HG03139 (cell line): ENCODE data around the gene VTI1A.

ENCODE experiments used
- ATAC-seq: cut with Tn5 transposase; IDR thresholded peaks from one replicate; pipeline ENCODE4 v1.9.1; 2021; ENCODE audit not compliant: unreplicated experiment

Gene VTI1A

DNA sequence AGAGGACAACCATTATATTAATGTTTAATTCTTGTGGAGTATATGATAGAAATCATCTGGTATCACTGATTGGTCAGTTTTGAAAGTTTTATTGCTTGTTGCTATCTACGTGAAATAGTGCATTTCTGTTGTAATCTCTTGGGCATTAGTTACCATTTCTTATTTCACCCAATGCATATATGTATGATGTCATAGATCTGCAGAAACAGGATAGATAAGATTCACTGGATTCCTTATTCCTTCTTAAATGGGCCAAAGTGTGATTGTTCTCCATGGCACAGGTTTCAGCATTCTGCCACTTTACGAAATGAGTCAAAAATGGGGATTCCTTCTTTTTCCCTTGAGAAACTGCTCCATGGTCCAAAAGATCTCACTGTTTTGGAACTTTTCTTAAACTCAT, 56.6 kb downstream of the VTI1A start:
- no peak for ATAC-seq

DNA sequence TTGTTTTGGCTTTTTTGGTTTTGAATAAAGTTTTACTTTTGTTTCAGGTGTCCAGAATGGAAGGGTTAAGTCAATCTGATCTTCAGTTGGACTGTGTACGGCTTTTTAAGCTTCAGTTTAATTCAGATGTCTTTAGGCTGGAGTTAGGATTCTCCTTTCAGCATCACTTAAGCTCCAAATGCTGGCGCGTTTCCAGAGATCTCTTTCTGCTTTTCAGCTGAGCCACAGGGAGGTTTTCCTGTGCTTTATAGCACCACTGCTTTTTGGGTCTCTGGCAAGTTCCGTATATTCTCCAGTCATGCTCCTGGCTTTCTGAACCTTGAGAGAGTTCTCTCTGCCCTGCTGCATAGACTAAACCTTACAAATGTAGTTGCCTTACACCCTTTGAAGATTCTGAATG, 60.0 kb downstream of the VTI1A start:
- ATAC-seq = no peak

DNA sequence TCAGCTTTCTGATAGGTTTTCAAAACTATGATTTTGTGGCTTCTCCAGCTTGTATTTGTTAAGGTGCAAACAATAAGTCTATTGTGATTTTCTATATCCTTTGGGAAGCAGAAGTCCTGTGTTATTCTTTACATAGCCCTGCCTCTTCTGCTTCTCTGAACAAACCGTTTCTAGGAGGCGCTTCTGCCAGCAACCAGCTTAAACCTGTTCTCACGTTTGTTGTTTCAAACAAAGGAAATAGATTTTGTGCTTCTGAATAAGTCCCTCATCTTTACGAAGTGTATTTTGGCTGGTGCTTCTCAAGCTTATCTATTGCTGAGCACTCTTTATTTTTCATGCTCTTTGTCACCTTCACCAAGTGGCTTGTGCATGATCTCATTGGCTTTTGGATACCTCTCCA, 61.0 kb downstream of the VTI1A start:
- ATAC-seq = no peak

DNA sequence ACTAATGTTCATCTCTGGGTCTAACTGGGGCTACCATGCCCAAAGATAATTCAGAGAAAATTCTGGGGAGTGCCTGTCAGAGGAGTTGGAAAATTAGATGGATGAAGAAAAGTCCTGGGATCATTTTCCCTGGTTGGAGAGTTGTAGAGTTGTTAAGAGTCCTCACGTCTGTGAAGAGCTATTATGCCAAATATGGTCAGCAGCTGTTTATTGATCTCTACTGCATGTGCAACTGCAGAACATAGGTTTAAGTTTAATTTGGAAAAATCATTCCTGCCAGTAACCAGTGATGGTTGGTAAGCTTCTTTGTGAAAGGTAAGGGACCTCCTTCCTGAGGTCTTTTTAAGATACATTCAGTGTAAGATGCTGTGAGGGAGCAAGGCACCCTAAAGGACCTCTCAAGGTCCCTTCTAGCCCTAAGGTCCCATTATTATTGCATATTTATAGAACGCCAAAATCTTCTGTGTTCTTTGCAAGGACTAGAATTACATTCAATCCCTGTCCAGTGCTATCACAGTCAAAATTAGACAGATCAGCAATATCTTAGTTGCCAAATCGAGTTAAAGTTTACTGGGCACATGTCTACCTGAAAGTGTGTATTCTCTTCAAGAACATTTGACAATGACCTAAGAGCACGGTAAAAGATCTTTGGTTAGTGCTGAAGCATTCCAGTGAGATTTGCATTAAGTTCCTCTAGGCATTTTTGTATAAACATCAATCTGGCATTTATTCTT, 62.7 kb downstream of the VTI1A start:
- no peak for ATAC-seq

DNA sequence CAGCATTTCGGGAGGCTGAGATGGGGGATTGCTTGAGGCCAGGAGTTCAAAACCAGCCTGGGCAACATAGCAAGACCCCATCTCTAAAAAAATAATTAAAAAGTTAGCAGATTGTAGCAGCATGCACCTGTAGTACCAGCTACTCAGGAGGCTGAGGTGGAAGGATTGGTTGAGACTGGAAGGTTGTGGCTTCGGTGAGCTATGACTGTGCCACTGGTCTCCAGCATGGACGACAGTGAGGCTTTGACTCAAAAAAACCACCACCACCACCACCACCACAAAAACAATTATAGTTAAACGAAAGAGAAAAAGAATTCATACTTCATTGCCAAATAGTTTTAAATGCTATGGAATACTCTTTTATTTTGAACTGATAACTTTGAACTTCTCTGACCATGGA, 63.4 kb downstream of the VTI1A start:
- no peak for ATAC-seq

DNA sequence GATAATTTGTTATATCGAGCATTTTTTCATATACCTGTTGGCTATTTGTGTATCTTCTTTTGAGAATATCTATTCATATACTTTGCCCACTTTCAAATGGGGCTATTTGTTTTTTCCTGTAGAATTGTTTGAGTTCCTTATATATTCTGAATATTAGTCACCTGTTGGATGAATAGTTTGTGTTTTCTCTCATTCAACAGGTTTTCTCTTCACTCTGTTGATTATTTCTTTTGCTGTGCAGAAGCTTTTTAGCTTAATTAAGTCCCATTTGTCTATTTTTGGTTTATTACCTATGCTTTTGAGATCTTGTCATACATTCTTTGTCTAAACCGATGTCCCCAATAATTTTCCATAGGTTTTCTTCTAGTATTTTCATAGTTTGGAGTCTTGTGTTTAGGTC, 65.3 kb downstream of the VTI1A start:
- no peak for ATAC-seq

DNA sequence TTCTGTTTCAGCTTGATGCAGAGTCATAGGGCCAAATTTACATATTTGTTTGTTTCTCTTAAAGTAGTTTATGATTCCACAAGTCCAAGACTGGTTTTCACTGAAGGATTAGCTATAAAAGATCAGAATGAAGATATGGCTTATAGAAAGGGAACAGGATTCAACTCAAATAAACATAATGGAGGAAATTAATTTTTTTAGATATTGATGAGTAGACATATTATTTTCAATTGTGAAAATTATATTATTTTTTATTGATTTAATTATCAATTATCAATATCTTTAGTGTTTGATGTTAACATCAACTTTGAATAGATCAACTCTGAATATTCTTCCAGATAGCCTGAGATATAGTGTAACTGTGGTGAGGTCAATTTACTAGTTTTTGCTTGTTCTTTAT, 68.1 kb downstream of the VTI1A start:
- ATAC-seq = no peak

DNA sequence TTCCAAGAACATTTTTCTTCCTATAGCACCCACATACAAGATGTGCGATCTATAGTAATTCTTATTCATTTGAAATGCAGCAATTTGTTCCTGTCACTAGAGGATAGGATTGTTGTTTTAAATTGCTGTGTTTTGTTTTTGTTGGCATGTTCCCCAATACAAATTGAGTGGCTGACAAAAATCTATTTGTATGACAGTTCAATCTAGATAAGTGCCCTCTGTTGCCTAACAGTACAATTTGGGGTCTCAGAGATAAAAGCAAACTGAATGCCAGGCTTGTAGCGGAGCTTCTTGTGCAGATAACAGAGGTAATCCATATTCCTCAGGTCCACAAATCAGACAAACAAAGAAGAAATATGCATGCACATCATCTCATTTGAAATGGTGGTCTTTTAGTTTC, 68.8 kb downstream of the VTI1A start:
- ATAC-seq = no peak

DNA sequence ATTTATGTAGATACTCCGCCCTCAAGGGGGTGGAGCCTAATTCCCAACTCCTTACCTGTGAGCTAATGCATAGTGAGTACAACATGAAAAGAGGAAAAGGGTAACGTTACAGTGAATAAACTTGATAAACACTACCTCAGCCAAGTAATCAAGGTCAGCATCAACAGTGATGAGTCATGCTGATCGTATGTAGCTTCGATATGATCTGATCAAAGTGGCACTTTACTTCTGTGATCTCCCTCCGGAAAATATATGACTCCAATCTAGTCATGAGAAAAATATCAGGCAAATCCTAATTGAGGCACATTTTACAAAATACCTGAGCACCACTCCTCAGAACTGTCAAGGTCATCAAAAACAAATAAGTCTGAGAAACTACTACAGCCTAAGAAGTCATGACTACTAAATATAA, 70.4 kb downstream of the VTI1A start:
- no peak for ATAC-seq

DNA sequence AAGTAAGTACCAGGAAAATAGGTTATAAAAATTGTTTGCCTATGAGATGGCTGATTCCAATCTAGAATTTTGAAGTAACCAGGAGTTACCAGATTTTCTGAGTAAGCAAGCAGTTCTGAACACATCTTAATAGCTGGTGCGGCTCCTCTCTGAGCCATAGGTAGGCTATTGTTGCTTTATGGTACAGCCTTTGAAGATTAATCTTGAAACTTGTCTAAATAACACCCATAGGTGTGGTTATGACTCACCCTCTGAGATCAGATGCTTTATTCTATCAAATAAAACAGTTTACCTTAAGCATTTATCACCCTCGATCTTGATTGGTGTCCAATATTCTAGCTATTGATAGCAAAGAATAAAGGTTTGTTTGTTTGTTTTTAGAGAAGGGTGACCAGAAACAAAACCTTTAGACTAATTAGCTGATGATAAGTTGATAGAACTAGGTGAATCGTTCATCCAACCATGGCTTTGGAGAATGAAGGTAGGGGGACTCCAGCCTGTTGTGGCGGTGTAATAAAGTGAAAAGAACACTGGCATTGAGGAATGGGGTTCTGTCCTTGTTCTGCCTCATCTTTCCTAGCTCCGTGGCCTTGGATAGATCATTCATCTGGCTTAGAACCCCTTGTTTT, 72.2 kb downstream of the VTI1A start:
- ATAC-seq = peak; percentile 63

DNA sequence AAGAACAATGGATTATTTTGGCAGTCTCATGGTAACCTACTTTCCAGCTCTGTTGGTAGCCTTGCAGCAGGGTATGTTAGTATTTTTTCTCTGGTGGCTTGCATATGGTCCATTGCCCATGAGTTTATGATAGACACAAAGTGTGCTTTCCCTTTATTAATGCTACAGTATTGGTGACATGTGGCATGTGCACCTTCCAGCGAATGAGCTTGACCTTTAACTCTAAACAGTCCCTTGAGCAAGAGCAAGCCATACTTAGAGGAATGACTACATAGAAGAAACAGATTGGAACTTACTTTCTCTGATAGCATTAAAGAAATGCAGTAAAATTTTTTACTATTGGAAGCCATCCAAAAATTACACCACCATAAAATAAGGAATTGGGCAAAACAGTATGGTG, 73.9 kb downstream of the VTI1A start:
- no peak for ATAC-seq

DNA sequence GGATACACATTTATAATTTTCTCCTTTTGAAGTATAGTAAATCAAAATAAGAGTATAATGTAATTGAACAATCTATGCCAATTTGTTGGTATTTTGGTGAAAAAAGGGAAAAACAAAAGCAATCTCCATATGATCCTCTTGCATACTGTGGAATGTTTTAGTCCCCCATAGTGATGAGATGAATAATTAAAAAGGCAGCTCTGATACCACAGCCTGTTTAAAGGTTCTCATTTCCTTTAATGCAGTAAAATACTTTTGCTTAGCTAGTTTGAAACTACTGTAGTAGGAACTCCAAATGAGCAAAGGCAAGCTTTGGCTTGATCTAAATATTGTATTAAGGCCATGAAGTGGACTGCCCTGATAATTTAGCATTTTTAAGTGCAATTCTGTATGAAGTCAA, 77.6 kb downstream of the VTI1A start:
- ATAC-seq = no peak

DNA sequence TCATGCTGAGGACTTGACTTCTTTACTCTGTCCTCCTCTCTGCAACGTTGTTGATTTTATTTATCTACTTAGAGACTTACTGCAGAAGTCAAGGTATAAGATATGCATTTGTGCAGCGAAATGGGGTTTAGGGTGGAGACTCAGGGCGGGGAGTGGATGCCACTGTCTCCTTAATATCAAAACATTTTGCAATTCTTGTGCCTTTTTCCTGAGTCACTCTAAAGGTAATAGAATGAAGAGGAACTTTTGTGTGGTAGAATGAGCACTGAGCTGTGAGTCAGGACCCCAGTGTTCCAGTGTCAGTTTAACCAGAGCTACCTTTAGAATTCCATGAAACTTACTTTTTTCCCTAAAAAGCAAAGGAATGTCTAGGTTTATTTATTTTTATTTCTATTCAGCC, 78.2 kb downstream of the VTI1A start:
- no peak for ATAC-seq

DNA sequence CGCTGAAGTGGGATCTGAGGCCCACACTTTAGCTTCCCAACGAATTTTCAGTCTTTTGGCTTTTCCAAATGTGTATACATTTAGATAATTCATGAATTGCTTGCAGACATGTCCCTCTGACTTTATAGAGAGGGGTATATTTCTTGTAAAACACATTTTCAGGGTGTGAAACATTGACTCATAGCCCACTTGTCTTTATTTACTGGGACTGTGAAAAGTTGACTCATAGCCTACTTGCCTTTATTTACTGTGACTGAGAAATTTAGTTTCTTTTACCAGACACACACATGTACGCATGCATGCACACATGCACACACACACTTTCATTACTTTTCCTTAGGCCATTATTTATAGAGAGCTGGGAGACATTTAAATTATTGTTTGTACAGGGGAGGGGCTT, 79.1 kb downstream of the VTI1A start:
- ATAC-seq = peak; percentile 76

DNA sequence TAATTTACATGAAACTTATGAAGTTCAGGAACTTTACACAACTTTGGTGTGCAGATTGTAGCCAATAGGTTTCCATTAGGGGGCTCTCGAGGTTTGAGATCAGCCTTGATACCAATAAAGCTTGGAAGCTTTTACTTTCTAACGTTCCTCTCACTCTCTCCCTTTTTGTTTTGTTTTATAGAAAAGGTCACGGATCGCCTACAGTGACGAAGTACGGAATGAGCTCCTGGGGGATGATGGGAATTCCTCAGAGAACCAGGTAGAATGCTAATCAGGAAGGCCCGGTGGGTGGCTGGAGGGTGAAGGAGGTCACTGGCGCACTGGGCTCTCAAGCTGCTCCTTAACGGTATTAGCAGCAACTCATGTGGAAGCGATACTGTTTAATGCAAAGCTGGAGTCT, 79.9 kb downstream of the VTI1A start:
- ATAC-seq = no peak

DNA sequence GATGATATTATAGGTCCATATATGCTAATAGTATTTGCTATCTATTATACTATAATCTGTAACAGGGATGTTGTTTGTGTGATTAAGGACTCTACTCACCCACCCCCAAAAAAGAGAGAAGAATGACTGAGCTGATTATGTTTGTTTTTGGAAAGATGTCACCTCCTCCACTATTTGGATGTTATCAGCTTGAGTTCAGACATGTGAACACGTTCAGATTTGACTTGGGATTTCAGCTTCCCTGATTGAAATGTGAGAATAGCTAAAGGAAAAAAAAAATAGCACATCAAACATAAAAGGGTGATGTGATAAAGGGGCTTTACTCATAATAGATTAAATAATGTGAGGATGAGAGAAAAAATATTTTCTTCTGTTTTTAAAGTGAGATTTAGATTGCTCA, 81.2 kb downstream of the VTI1A start:
- ATAC-seq = no peak

DNA sequence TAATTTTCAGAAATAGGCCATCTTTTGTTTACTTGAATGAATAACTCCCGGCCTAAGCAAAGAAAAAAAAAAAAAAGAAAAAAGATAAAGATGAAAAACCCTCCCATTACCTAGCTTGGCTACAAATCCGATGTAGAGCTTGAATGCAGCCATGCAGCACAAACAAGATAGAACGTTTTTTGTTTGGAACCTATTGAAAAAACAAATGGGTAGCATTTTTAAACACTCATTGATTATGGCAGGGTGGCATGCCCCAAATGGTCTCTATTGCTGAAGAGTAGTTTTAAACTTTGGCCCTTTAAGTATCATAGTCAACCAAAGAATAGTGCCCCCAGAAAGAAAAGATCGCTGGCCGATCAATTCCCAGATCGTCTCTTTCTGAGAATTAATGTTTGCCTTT, 84.4 kb downstream of the VTI1A start:
- ATAC-seq = no peak

DNA sequence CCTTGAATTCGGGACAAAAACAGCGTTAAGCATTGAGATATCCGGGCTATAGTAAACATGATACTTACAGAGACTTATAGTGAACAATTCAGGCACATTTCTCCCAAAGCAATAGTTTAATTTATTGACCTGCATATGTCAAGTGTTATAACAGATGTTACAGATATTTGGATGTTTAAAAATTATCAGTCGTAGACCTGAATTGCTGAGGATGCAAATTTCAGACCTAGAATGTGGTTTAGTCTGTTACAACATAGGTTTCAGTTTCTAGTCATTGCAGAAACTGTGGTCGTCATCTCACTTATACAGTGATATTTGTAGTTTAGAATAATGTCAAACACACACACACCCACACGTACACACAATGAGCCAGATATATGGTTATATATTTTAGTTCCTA, 85.2 kb downstream of the VTI1A start:
- ATAC-seq = peak; percentile 98

DNA sequence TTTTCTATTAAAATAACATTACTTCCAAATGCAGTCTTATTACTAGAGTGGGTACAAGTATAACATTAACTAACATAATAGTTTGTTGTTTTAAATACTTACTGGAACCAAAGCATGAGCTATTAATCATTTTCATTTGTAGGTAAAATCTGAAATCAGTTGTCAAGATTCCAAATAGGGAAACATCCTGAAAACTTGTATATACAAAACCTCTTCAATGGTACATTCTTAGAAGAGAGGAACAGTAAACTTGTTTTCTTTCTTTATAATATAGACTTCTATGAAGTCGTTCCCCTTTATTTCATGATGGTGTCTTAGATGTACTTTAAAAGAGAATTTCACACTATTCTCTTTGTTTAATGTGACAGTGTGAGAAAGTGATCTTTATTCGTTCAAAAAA, 85.9 kb downstream of the VTI1A start:
- no peak for ATAC-seq

DNA sequence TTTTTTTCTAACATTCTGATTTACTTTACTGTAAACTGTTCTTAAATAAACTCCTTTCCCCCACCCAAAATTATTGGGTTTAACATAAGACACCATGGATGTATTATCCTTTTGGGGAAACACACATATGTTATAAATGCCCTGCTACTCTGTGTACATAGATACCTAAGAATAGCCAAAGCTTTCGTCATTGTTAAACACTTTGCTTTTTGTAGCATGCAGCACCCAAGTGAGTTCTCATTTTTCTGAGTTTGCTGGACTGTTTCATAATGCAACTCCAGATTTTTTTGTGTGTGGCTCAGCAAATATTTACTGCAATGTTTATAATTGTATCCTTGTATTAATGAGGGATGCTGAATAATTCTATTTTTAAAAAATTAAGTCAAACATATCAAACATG, 86.9 kb downstream of the VTI1A start:
- ATAC-seq = no peak

DNA sequence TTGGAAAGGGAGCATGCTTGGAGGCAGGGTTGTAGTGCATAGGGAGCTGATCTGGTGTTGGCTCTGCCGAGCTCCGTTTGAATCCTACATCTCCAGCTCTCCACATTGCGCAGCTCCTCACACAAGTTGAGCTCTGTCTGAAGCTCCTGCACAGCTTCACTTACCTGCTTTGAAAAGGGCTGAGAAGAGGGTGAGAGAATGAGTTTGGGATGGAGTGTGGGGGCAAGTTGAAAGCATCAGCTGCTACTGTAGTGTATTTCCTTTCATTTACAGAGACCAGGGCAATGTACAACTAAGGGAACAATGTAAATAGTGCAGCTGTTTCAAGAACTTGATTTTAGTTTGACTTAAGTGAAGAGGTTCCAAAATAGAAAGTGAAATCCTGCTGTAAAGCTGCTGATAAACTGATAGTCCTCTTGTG, 88.5 kb downstream of the VTI1A start:
- ATAC-seq = no peak

DNA sequence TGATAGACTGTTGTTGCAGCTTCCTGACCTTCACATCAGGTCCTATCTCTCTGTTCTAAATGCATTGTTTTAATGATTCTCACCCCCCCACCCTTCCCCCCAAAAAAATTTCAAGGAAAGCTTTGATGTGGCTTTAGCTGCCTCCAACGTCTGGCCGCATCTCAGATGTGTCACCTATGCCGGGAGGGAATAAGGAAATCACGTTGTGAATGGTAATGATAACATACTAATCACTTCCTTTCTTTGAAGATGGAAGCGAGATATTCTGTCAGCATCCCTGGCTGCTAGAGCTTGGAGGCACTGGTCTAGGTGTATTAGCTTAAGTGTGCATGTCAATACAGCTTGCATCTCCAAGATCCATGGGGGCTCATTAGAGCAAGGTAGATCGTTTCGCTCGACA, 89.6 kb downstream of the VTI1A start:
- no peak for ATAC-seq

DNA sequence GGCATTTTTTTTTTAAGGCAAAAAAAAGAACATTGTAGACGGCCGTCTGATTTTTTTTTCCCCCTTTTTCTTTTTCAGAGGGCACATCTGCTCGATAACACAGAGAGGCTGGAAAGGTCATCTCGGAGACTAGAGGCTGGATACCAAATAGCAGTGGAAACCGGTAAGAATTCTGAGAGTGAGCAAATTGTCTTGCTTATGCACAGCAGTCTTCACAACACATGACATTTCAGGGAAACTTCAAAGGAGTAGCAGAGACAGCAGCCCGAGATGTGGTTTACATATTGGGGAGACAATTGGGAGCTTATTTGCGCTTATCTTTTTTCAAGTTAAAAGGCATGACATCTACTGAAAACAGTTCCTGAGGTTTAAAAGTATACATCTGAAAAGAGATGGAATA, 91.2 kb downstream of the VTI1A start:
- ATAC-seq = no peak
